ENCODE data around the gene NFASC. TPM values are rescaled to one million over a fixed set of nuclear protein-coding genes. Genes with fewer than 3 reads are reported as not detected.

NFASC gene
- polyA plus RNA-seq, 10 donors, result 0.71 to 3.5 (median 1.1) TPM

DNA sequence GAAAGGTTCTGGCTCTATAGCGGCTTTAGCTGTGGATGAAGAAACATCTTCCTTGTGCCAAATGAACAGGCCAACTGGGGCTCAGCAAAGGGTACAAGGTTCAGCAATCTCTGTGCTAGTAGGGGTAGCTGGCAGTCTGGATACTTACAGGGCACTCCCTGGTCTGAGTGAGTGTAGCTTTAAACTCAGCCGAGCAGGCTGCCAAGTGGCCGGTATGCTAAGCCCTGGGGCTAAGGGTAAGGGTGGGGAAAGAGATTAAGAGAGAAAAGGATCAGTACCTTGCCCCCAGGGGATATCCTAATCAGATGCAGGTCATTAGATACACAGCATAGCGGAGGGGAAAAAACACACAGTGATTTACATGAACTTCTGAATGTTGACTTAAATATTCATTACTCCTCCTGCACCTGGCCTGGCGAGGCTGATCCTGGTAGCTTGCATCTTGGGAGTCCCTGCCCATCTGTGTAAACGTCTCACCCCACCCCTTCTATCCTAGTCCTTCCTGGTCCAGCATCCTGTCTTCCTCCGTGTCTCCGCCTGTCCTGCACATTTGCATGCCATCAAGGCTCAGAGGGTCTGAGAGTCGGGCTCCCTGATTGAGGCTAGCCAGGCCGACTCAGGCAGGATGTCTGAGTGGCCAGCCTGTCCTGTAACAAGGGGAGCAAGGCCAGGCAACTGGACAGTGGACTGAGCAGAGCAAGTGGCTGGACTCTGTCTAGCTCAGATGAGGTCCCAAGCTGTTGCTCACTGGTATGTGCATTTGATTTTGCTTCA, 132.9 kb downstream of the NFASC start:
- DNase-seq, result no peak

DNA sequence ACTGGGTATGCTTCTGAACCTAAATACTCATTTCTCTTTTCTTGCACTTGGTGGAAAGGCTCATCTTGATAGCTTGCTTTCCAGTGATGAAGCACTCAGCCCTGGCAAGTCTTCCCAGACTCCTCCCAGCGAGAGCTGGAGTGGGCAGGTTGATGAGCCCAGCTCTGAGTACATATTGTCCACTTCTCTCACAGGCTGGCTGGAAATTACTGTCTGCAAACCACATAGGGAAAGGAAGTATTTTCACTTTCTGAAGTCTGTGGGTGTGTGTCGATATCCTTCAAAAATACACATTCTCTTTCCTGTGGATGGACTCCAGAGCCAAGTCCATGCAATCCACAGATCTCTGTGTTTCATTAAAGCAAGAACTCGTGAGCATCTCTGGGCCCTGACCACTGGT, 133.7 kb downstream of the NFASC start:
- DNase-seq, result peak; percentile 14 to 66 (median 40)

GRCh38 chr1:205008896-205009295, 138.2 kb downstream of the NFASC start:
- no peak for DNase-seq

- no peak for DNase-seq
Measured at GRCh38 chr1:205009670-205010069, 139.0 kb downstream of the NFASC start.

DNA sequence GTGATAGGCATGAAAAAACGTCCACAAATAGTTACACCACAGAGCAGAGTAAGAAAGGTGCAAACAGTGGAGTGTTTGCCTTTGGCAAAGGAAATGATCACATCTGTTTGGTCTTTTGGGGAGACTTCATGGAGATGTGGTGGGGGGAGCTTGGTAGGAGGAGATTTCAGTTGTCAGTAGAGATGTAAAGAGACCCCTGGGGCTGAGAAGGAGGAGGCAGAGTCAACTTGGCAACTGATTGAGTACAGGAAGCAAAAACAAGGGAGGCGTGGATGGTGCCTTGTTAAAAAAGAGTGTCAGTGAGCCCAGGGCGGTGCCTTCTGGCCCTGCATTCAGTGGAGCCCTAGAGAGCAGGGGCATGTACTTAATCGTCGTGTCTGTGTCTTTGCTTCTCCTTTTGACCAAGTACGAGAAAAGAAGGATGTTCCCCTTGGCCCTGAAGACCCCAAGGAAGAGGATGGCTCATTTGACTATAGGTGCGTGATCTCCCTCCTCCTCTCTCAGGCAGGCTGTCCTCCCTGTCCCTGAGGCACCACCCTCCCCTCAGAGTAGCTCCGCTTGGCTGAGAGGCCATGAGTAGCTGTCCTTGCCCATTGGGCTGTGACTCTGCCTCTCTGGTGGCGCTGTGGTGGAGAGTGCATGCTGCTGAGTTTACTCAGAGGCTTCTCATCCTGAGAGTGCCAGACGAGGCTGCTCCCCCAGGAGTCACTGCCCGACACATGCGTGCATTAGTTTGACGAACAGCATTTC, 141.9 kb downstream of the NFASC start:
- DNase-seq, result peak in 1 of 3 donors; percentile 55

DNA sequence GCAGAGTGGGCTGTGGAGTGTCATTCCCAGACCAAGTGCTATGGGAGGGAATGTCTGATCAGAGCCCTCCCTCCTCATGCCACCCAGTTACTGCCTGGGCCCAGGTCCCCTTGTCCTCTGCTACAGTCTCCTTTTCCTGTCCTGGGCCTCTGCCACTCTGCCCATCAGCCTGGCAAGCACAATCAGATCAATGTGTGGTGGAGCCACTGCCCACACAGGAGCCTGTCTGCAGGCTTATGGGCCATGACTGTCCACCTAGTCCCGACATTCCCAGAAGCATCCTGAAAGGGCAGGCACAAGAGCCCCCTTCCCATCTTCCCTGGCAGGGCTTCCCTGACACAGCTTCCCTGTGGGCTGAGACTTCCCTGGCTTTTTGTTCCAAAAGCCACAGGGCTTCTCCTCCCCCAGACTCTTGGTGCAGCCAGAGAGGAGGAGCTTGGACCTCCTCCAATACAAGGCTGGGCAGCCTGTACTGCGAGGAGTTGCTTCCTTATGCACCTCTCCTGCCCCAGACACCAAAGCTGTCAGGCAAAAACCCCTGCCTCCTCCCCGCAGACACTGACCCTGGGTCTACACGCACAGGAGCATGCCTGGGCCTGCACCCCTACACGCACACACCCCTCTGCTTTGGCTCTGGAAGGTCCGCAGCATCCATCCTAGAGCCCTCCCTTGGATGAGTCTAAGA, 143.2 kb downstream of the NFASC start:
- DNase-seq, result peak; percentile 18 to 86 (median 68)

DNA sequence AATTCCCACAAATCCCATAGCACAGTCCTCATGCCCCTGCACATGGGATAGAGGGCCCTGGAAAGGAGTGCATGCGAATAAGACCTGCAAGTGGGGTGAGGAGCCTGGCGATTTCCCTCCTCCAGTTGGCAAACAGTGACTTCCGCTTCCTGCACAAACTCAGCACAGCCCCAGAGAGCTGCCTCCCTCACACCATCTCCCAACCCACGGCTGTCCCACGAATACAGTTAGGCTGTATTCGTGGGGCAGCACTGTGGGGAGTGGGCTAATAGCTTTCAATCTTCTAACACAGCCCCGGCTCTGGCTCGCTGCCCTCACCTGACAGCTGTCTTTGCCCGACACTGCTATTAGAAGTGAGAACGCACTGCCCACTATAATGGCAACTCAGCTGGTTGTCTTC, 144.1 kb downstream of the NFASC start:
- DNase-seq, result no peak

DNA sequence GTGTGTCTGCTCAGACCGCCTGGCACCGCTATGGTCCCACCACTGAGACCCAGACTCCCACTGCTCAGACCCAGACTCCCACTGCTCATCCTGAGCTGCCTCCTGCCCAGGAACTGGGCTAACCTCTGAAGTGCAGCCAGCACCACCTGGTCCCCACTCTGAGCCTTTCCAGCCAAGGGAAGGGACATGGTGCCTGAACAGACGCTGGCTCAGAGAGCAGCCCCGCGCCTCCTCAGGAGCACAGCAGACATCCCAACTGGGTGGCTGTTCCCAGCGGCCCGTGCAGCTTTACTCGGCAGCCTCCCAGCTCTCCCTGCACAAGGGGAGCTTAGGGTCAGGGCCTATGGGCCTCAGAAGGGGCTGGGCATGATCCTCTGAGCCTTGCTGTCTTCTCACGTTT, 144.6 kb downstream of the NFASC start:
- DNase-seq, result no peak

- DNase-seq, result no peak
Measured at GRCh38 chr1:205016075-205016474, 145.4 kb downstream of the NFASC start.

GRCh38 chr1:205016584-205016983, 145.9 kb downstream of the NFASC start:
- DNase-seq, result no peak

DNA sequence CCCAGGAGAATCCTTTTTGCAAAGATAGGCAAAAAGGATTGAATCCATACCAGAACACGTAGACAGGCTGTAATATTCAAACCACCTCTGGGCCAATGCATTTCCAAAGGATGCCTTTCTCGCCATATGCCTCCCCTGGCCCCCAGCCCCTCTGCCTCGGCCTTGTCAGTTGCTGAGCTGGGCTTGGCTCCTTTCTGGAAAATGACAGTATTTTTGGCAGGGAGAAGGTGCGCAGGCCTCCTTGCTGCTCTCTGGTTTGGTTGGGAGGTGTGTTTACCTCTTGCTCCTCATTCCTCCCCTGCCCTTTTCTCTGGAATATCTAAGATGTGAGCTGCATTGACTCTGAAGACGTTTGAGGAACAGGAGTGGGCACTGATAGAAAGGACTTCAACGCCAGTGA, 146.3 kb downstream of the NFASC start:
- DNase-seq, result no peak

- DNase-seq, result no peak
Measured at GRCh38 chr1:205017766-205018165, 147.1 kb downstream of the NFASC start.

GRCh38 chr1:205018381-205018780, 147.7 kb downstream of the NFASC start:
- no peak for DNase-seq

DNA sequence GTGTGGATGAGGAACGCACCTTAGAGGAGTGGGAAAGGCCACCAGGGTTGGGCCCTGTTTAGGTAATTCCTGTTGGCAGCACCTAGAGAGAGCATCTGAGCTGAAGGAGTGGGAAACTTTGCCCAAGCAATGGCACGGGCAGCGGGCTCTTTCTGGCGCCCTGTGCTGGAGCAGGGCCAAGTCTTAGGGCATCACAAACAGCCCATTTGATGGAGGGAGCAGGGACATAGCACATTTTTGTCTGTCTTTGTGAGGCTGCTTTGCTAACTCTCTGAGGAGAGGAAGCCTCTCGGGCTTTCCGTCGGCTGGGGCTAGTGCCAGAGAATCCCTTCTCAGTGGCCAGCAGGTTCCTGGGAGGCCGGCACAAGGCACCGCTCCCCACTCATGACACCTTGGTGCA, 149.8 kb downstream of the NFASC start:
- DNase-seq, result no peak

- no peak for DNase-seq
Measured at GRCh38 chr1:205024679-205025078, 154.0 kb downstream of the NFASC start.

- DNase-seq, result no peak
Measured at GRCh38 chr1:205025239-205025638, 154.6 kb downstream of the NFASC start.

- DNase-seq, result no peak
Measured at GRCh38 chr1:205026181-205026580, 155.5 kb downstream of the NFASC start.

- DNase-seq, result no peak
Measured at GRCh38 chr1:205028390-205028789, 157.7 kb downstream of the NFASC start.

- DNase-seq, result no peak
Measured at GRCh38 chr1:205028924-205029323, 158.3 kb downstream of the NFASC start.

DNA sequence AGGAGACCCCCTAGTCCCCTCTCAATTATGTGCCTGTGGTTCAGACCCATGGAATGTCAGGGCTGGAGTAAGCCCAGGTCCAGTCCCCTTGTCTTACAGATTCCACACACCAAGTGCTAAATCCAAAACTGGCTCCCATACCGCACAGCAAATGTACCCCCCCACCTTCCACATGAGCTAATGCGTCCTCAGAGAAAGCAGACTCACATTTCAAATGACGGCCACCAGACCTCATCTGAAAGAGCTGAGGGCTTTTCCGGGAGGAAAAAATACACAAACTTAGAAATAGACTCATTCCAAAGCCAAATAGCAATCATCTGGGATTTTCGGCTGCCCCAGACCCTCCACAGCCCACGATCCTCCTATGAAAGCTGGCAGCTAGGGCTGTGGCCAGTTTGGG, 159.6 kb downstream of the NFASC start:
- peak in 1 of 3 donors; percentile 35 for DNase-seq

DNA sequence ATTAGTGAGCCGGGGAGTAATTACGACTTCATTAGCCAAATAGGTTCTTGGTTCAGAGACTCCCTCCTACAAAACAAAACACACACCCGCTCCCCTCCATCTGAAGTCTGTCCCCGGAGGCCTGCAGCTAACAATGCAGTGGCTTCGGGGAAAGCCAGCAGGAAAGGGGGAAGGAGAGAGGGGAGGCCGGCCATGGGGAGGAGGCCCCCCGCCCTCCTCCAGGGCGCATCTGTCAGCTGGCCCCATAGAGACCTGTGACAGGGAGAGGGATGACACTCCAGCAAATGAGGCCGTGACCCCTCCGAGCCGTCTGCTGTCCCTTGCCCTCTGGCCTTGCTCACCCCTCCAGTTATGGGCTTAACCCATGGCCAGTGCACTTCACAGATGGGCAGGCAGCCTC, 160.2 kb downstream of the NFASC start:
- no peak for DNase-seq

DNA sequence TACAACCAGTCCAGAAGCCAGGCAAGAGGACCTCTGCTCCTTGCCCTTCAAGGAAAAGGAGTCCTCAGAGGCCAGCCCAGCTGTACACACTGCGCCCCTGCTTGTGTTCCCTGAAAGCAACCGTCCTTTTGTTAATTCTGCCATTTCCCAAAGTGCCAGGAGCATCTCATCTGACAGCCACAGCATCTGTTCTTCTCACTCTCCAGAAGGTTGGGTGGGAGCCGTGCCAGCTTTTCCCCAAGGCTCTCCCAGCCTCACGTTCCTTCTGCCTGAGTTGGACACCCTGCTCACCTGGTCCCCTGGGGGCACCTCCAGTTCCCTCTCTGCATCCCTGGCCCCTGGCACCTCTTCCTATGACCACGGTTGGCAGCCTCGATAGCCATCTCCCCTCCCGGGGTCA, 161.8 kb downstream of the NFASC start:
- DNase-seq, result no peak

DNA sequence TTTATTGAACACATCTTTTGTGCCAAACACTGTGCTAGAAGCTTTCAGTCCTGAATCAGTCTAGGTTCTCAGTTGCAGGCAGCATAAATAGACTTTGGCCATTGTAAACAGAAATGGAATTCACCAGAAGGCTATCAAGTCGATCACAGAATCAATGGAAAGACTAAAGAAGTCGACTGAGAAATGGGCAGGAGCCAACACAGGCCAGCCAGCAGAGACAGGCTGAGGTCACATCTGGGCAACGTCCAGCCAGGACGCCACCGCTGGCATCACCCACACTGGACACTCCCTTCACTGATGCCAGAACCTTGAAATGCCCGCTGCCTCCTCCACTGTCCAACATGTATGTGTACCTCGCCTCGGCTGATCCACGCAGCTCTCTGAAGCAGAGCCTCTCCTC, 166.9 kb downstream of the NFASC start:
- DNase-seq, result no peak

Data from muscle of back (tissue), 11 donors.